ENCODE results near the gene TUG1.

- TF ChIP-seq CTCF (conservative IDR thresholded peaks at IDR 0.05 in 1 of 2, IDR thresholded peaks at IDR 0.05 in 1 of 2; ENCODE audit: extremely low read depth in 1 of 2, insufficient read depth in 1 of 2, low read depth in 1 of 2, low read length in 2 of 2) (no peak), EZH2 (IDR thresholded peaks at IDR 0.05; ENCODE audit: borderline replicate concordance, low read length) (no peak)
These were observed 38.8 kb upstream of the TUG1 start for GRCh38 chr22:30930228-30930627.
